ENCODE data around the gene WFDC2.

The WFDC2 gene

DNA sequence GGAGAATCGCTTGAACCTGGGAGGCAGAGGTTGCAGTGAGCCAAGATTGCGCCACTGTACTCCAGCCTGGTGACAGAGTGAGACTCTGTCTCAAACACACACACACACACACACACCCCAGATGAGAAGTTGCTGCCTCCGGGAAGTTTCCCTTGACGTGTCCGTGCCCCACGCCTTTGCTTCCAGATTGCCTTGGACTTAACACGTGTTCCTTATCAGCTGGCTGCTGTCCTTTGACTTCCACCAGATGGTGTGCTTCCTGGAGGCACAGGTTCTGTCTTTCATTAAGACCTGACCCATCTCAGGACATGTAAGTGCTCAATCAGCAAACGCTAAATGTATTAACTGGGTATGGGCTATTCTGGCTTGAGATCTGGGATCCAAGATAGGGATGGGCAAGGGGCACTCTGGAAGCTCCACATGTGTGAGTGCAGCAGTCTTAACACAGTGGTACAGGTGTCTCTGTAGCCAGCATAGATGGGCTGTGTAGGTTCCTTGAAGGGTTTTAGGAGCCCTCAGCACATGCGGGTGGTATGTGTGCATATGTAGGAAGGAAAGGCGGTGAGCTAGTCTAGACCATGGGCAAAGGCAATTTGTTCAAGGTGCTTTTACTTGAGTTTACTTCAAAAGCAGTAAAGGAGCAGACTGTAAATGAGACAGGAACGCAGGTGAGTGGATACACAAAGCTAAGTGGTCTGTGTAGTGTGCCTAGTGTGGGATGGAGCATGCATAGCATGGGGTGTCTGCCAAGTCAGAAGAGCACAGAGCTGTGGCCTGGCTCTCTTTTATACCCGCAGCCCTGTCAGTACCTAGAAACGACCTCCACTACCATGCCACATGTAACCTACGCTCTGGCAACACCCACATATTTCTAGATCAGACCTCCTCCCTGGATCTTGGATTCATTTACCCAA is 42.1 kb upstream of the WFDC2 start:
- Mint-ChIP-seq H3K27me3 (ENCODE audit: low read depth, poor library complexity) (peaks cover 3% of the 10 kb centered on the region), H3K27ac (peak overlapping the region; percentile 82), H3K4me3 (no peak overlapping the region), H3K36me3 (ENCODE audit: low read depth) (peaks cover 8% of the 10 kb centered on the region), H3K4me1 (no peaks in the 10 kb centered on the region), H3K9me3 (no peaks in the 10 kb centered on the region)
- DNase-seq = no peak
- TF ChIP-seq, protein P1, sequence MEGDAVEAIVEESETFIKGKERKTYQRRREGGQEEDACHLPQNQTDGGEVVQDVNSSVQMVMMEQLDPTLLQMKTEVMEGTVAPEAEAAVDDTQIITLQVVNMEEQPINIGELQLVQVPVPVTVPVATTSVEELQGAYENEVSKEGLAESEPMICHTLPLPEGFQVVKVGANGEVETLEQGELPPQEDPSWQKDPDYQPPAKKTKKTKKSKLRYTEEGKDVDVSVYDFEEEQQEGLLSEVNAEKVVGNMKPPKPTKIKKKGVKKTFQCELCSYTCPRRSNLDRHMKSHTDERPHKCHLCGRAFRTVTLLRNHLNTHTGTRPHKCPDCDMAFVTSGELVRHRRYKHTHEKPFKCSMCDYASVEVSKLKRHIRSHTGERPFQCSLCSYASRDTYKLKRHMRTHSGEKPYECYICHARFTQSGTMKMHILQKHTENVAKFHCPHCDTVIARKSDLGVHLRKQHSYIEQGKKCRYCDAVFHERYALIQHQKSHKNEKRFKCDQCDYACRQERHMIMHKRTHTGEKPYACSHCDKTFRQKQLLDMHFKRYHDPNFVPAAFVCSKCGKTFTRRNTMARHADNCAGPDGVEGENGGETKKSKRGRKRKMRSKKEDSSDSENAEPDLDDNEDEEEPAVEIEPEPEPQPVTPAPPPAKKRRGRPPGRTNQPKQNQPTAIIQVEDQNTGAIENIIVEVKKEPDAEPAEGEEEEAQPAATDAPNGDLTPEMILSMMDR (IDR thresholded peaks at IDR 0.05) = no peak

DNA sequence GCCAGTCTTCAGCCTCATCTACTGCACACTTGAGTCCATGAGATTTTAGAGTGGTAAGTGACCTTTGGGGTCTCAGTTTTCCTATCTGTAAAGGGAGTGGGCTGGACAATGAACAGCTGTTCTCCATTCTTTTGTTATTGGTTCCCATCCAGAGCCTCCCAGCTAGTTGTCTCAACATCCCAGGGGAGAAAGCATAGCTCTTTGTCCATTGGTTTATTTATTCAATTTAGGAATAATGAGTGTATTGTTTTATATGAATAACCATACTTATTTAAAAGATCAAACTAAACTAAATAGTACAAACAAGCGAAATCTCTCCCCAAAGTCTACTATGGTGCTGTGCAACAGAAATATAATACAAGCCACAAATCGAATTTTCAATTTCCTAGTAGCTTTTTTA is 39.9 kb upstream of the WFDC2 start:
- peaks cover 3% of the 10 kb centered on the region for H3K36me3 Mint-ChIP-seq (ENCODE audit: low read depth)
- DNase-seq = no peak
- H3K4me1 Mint-ChIP-seq = no peaks in the 10 kb centered on the region
- H3K27ac Mint-ChIP-seq = no peak overlapping the region
- H3K4me3 Mint-ChIP-seq = no peak overlapping the region
- H3K27me3 Mint-ChIP-seq (ENCODE audit: low read depth, poor library complexity) = peaks cover under 1% of the 10 kb centered on the region
- no peaks in the 10 kb centered on the region for H3K9me3 Mint-ChIP-seq
- TF ChIP-seq, protein P1 (IDR thresholded peaks at IDR 0.05) = no peak

DNA sequence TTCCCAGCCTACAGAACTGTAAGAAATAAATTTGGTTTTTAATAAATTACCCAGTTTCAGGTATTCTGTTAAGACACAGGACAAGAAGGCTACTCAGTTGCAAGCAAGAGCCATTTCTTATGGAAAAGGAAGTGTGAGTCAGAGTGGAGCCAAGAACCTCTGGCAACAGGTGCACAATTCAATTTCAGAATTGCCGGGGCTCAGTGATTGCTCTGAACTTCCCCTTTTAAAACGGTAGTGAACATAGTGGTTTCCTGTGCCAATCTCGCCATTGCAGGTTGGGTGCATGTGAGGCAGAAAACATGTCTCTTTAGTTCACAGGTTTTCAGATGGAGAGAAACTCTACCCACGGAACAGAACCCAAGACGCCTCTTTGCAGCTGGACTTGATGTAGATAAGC is 37.3 kb upstream of the WFDC2 start:
- Mint-ChIP-seq H3K4me3 (no peak overlapping the region), H3K27me3 (ENCODE audit: low read depth, poor library complexity) (peaks cover 22% of the 10 kb centered on the region), H3K27ac (no peak overlapping the region), H3K9me3 (no peaks in the 10 kb centered on the region), H3K4me1 (no peaks in the 10 kb centered on the region), H3K36me3 (ENCODE audit: low read depth) (no peaks in the 10 kb centered on the region)
- TF ChIP-seq, protein P1 (IDR thresholded peaks at IDR 0.05) = no peak
- no peak for DNase-seq

DNA sequence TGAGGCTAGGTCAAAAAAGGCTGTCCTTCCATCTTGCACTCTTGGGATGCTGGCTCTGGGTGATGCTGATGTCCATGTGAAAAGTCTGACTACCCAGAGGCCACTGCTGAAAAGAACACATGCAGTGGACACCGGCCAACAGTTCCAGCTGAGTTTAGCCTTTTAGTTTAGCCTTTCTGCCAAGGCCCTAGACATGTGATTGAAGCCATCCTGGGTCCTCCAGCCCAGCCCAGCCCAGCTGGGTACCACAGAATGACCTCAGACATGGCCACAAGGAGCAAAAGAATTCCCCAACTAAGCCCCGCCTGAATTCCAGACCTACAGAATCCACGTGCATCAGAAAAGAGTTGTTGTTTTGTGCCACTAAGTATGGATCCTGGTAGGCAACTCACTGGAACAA is 36.2 kb upstream of the WFDC2 start:
- Mint-ChIP-seq H3K27me3 (ENCODE audit: low read depth, poor library complexity) (peaks cover 24% of the 10 kb centered on the region), H3K4me3 (no peak overlapping the region), H3K4me1 (no peaks in the 10 kb centered on the region), H3K36me3 (ENCODE audit: low read depth) (no peaks in the 10 kb centered on the region), H3K9me3 (no peaks in the 10 kb centered on the region), H3K27ac (no peak overlapping the region)
- DNase-seq = no peak
- TF ChIP-seq, protein P1 (IDR thresholded peaks at IDR 0.05) = no peak

DNA sequence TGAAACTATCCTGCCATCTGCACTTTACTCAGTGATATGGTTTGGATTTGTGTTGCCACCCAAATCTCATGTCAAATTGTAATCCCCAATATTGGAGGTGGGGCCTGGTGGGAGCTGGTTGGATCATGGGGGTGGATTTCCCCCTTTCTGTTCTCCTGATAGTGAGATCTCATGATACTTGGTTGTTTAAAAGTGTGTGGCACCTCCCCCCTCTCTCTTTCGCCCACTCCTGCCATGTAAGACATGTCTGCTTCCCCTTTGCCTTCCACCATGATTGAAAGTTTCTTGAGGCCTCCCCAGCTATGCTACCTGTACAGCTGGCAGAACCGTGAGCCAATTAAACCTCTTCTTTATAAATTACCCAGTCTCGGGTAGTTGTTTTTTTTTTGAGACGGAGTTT is 35.6 kb upstream of the WFDC2 start:
- TF ChIP-seq, protein P1 (IDR thresholded peaks at IDR 0.05) = no peak
- H3K36me3 Mint-ChIP-seq (ENCODE audit: low read depth) = no peaks in the 10 kb centered on the region
- no peaks in the 10 kb centered on the region for H3K4me1 Mint-ChIP-seq
- H3K9me3 Mint-ChIP-seq = no peaks in the 10 kb centered on the region
- H3K4me3 Mint-ChIP-seq = no peak overlapping the region
- peaks cover 24% of the 10 kb centered on the region for H3K27me3 Mint-ChIP-seq (ENCODE audit: low read depth, poor library complexity)
- H3K27ac Mint-ChIP-seq = no peak overlapping the region
- DNase-seq = no peak
